ENCODE results near the gene ZFP36L1. TPM values are rescaled to one million over a fixed set of nuclear protein-coding genes. Genes with fewer than 3 reads are reported as not detected.

ZFP36L1 gene
- total and polyA plus RNA-seq, 7 donors, result 45.4 to 225 (median 117) TPM

DNA sequence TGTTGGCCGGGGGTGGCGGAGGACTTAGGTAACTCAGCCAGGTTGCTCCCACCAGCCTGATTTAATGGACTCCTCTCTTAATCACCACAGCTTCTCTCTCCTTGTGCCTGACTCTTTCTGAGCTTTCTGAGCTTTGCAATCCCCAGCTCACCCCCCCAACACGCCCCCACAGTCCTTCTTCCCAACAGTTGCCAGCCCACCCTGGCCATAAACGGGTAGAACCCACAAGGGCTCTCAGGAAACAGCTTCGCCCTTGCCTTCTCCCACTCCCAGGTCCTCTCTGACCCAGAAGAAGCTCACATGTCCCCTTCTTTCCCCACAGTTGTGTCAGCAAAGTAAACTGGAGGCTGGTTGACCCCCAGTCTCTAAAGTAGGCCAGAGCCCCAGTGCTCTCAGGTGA is 32.9 kb downstream of the ZFP36L1 start:
- H3K9me3 ChIP-seq, result no peaks in the 10 kb centered on the region
- no peaks in the 10 kb centered on the region for H3K36me3 ChIP-seq (ENCODE audit: insufficient read depth in 1 of 2, low read depth in 1 of 2)
- intact Hi-C loops (cut with DNase I), result no loop called here
- H3K27me3 ChIP-seq (ENCODE audit: insufficient read depth in 3 of 3, low read length in 2 of 3), result no peaks in the 10 kb centered on the region
- DNase-seq (no peak), ATAC-seq (no peak)
- no peak overlapping the region for H3K4me3 ChIP-seq
- TF ChIP-seq, protein P1, sequence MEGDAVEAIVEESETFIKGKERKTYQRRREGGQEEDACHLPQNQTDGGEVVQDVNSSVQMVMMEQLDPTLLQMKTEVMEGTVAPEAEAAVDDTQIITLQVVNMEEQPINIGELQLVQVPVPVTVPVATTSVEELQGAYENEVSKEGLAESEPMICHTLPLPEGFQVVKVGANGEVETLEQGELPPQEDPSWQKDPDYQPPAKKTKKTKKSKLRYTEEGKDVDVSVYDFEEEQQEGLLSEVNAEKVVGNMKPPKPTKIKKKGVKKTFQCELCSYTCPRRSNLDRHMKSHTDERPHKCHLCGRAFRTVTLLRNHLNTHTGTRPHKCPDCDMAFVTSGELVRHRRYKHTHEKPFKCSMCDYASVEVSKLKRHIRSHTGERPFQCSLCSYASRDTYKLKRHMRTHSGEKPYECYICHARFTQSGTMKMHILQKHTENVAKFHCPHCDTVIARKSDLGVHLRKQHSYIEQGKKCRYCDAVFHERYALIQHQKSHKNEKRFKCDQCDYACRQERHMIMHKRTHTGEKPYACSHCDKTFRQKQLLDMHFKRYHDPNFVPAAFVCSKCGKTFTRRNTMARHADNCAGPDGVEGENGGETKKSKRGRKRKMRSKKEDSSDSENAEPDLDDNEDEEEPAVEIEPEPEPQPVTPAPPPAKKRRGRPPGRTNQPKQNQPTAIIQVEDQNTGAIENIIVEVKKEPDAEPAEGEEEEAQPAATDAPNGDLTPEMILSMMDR (IDR thresholded peaks at IDR 0.05), result no peak
- peaks cover 13% of the 10 kb centered on the region for H3K4me1 ChIP-seq
- no peak overlapping the region for H3K27ac ChIP-seq
- WGBS, 3 donors, result 71 to 92% (median 83%) methylated on average over 5 of the region's 5 CpGs

DNA sequence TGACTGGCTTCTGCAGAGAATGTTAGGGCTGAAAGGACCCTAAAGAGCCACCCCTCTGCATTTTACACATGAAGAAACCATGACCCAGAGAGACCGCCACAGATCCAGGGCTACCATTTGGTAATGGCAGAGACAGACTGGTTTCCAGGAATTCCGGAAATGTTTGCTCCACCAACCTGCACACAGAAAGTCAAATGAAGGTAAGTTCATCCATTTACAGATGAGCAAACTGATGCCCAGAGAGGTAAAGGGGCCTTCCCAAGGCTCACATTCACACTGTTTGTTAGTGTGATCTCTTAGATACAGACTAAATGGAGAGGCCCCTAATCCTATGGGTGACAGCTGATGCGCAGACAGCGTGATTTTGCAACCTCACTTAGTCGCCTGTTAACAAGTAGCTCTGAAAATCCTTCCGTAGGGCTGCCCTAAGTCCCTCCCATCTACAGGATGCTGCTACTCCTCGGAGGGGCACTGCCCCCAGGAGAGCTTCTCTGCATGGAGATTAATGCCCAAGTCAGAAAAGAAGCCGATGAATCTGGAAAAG is 33.8 kb downstream of the ZFP36L1 start:
- Histone ChIP-seq H3K27ac (no peak overlapping the region), H3K9me3 (no peaks in the 10 kb centered on the region), H3K27me3 (ENCODE audit: insufficient read depth in 3 of 3, low read length in 2 of 3) (no peaks in the 10 kb centered on the region), H3K4me3 (no peak overlapping the region), H3K4me1 (peaks cover 13% of the 10 kb centered on the region), H3K36me3 (ENCODE audit: insufficient read depth in 1 of 2, low read depth in 1 of 2) (no peaks in the 10 kb centered on the region)
- DNase-seq, result no peak
- intact Hi-C loops (cut with DNase I), result no loop called here
- WGBS, 3 donors, result 93 to 94% (median 94%) methylated on average over 8 of the region's 8 CpGs
- ATAC-seq, result no peak
- TF ChIP-seq, protein P1 (IDR thresholded peaks at IDR 0.05), result no peak

DNA sequence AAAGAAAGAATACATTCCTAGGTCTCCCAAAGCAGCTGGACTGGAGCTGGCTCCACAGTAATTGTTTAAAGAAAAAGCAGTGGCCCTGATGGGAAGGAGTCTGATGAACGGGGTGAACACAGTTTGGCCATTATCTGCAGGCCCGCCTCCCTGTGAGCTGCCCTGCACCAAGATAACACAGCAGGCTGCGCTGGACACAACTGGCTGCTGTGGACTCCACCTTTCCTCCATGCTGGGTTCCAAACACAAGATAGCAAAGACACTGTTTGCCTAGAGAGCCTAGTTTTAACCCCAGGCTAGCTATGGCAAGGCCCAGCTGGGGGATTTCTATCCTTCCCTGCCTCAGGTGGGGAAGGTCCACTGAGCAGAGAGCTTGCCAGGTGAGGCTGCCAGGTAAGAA is 34.6 kb downstream of the ZFP36L1 start:
- TF ChIP-seq, protein P1 (IDR thresholded peaks at IDR 0.05), result no peak
- H3K27ac ChIP-seq, result peak overlapping the region; percentile 66
- no peaks in the 10 kb centered on the region for H3K36me3 ChIP-seq (ENCODE audit: insufficient read depth in 1 of 2, low read depth in 1 of 2)
- ATAC-seq (no peak), DNase-seq (no peak)
- H3K27me3 ChIP-seq (ENCODE audit: insufficient read depth in 3 of 3, low read length in 2 of 3), result no peaks in the 10 kb centered on the region
- intact Hi-C loops (cut with DNase I), result no loop called here
- H3K4me1 ChIP-seq, result peaks cover 13% of the 10 kb centered on the region
- WGBS, 3 donors, result 84 to 96% (median 93%) methylated on average over 3 of the region's 3 CpGs
- no peak overlapping the region for H3K4me3 ChIP-seq
- H3K9me3 ChIP-seq, result no peaks in the 10 kb centered on the region

DNA sequence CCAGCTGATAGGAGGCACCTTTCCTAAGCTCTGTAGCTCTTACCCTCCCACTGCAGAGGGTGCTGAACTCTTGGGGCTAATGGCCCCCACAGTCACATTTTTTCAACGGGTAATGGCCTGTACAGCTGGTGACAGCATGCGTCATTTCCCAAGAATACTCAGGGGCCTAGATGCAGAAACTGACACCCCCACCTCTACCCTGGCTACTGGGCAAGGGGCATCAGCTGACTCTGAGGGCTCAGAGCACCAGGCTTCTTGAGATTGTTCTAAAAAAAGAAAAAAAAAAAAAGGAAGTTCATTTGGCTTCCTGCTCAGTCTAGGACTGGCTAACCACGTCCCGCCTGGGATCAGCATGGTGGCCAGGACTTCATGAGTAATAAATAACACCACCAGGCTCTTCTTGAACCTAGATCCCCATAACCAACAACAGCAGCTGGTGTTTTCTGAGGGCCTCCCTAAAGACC is 35.2 kb downstream of the ZFP36L1 start:
- Histone ChIP-seq H3K4me3 (no peak overlapping the region), H3K27me3 (ENCODE audit: insufficient read depth in 3 of 3, low read length in 2 of 3) (no peaks in the 10 kb centered on the region), H3K9me3 (no peaks in the 10 kb centered on the region), H3K27ac (peak overlapping the region; percentile 66), H3K4me1 (peaks cover 9% of the 10 kb centered on the region), H3K36me3 (ENCODE audit: insufficient read depth in 1 of 2, low read depth in 1 of 2) (no peaks in the 10 kb centered on the region)
- intact Hi-C loops (cut with DNase I), result no loop called here
- TF ChIP-seq, protein P1 (IDR thresholded peaks at IDR 0.05), result no peak
- ATAC-seq (peak; percentile 89 to 97 (median 94)), DNase-seq (peak; percentile 42 to 74)
- WGBS, 3 donors, result 17 to 44% (median 24%) methylated on average over 4 of the region's 4 CpGs

DNA sequence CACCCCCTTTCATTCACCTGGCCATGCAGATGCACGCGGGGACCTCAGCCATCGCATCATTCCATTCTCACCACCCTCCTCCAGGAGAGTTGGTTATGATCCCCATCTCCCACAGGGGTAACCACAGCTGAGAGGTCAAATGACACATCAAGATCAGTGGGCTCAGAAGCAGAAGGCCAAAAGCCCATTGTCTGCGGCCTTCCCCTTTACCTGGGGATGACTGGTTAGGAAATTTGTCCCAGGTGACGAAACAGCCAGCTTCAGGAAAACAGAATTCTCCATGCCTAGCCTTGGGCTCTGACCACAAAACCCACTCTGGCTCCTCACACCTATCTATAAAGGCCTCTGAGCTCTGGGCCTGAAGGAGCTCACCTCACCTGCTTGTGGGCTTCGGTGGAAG is 36.1 kb downstream of the ZFP36L1 start:
- Histone ChIP-seq H3K36me3 (ENCODE audit: insufficient read depth in 1 of 2, low read depth in 1 of 2) (no peaks in the 10 kb centered on the region), H3K27me3 (ENCODE audit: insufficient read depth in 3 of 3, low read length in 2 of 3) (no peaks in the 10 kb centered on the region), H3K9me3 (no peaks in the 10 kb centered on the region), H3K4me3 (no peak overlapping the region), H3K4me1 (peaks cover 9% of the 10 kb centered on the region), H3K27ac (peak overlapping the region; percentile 66)
- intact Hi-C loops (cut with DNase I), result no loop called here
- ATAC-seq, result no peak
- no peak for DNase-seq
- TF ChIP-seq, protein P1 (IDR thresholded peaks at IDR 0.05), result no peak
- WGBS, 3 donors, result 97 to 100% (median 98%) methylated on average over 6 of the region's 6 CpGs
